ENCODE data around the gene CNIH2.
"Not testable (repeated sequence)": the region's sequence is repeated elsewhere in the genome, so short reads cannot be mapped to it uniquely, and the experiment has no call there.

The CNIH2 gene

DNA sequence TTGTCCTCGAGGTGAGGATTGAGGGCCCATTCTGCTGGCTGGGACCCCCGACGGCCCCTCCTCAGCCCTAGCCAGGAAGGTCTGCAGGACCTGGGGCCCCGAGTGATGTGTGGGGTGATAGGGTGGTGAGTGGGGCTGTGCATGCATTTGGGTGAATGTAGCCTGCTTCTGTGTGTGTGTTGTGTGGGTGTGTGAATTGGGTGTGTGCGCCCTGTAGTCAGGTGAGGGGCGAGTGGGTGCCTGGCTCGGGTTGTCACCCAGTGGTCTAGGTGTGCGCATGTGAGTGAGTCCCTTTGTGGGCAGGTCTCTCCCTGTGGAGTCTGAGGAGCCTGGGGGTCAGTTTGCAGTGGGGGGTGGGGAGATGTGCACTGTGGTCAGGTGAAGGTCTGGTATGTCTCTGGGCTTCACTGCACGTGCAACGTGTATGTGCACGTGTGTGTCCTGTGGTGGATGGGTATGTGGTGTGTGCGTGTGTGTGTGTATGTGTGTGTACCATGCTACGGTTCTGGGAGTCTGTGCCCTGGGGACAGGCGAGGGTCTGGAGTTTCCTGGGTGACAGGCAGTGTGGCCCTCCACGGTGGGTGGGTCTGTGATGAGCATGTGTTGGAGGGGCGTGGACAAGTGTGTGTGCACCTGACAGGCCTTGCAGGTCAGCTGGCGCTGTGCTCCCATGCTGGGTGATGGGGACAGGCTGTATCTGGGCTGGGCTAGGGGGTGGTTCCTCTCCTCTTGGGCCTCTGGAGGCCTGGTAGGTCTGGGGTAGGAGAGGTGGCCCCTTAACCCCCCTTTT, 14.8 kb downstream of the CNIH2 start:
- no peak for DNase-seq

DNA sequence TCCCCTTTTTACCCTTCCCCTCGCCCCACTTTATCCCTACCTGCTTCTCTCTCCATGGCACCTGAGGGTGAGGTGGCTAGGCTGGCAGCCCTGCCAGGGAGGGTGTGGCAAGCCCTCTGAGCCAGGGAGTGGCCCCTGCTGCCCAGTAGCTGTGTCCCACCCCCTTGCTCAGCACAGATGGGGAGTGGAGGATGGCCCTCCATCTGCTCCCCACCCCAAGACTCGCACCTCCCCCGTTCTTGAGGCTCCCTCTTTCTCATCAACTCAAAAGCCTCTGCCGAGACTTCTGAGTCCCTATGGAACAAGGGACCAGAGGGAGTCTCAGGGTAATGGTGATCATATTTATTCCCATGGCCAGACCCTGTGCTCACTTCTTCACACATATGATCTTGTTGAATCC, 15.4 kb downstream of the CNIH2 start:
- DNase-seq = no peak

DNA sequence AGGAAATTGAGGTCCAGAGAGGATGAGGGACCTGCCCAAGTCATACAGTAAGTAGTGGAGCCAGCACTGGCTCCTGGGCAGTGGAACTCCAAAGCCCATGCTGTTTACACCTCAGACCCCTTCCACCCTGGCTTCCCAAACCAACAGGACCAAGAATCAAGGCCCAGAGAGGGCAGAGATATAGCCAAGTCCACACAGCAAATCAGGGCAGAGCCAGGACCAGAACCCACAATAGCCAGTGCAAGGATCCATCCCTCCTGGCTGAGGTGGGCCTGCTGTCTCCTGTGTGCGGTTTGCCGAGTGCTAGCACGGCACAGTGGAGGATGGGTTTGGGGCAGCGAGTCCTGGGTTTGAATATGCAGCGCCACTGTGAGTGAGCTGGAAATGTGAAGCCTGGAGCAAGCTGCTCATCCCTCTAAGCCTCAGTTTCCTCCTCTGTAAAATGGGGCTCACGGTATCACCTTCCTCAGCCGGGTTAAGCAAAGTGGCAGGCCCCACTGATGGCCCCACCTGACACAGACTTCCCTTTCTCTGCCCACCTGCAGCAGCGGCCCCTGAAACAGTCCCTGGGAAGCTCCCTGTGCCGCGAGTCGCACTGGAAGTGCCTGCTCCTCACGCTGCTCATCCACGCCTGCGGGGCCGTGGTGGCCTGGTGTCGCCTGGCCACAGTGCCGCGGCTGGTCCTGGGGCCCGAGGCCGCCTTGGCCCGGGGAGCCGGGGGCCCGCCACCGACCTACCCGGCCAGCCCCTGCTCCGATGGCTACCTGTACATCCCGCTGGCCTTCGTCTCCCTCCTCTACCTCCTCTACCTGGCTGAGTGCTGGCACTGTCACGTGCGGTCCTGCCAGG, 16.0 kb downstream of the CNIH2 start:
- DNase-seq = no peak

DNA sequence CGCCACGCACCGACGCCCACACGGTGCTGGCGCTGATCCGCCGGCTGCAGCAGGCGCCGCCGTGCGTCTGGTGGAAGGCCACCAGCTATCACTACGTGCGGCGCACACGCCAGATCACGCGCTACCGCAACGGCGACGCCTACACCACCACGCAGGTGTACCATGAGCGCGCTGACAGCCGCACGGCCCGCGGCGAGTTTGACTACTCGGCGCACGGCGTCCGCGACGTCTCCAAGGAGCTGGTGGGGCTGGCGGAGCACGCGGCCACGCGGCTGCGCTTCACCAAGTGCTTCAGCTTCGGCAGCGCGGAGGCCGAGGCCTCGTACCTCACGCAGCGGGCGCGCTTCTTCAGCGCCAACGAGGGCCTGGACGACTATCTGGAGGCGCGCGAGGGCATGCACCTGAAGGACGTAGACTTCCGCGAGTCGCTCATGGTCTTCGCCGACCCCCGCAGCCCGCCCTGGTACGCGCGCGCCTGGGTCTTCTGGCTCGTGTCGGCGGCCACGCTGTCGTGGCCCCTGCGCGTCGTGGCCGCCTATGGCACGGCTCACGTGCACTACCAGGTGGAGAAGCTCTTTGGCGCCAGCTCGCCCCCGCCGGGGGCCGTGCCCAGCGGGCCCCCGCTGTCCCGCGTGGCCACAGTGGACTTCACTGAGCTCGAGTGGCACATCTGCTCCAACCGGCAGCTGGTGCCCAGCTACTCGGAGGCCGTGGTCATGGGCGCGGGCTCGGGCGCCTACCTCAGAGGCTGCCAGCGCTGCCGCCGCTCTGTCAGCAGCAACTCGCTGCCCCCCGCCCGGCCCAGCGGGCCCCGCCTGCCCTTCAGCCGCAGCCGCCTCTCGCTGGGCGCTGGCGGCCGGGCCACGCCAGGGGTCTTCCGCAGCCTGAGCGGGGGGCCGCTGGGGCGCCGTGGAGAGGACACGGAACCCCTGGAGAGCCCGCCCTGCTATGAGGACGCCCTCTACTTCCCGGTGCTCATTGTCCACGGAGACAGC, 16.9 kb downstream of the CNIH2 start:
- no peak for DNase-seq

DNA sequence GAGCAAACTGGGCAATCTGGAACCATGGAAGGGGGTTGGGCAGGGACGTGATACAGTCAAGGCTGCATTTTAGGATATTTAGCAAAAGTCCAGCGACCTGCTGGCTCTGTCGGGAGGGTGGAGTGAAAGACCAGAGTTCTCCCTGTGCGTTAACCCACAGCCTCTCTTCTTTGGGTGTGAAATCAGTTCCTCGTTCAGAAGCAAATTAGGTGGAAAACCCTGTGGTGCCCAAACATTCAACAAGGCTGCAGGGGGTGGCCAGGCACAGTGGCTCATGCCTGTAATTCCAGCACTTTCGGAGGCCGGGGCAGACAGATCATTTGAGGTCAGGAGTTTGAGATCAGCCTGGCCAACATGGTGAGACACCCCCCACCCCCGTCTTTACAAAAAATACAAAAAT, 19.6 kb downstream of the CNIH2 start:
- no peak for DNase-seq

DNA sequence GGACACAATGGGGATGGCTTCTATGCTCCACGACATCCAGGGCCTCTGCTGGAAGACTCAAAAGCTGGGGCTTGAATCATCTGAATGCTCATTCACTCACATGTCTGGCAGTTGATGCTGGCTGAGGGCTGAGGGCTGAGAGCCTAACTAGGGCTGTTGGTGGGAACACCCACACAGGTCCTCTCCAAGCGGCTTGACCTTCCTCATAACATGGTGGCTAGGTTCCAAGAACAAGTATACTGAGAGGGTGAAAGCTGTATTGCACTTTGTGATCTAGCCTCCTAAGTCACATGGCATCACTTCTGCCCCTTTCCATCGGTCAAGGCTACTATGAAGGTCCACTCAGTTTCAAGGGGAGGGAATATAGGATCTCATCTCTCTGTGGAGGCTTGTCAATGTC, 21.2 kb downstream of the CNIH2 start:
- DNase-seq = no peak

DNA sequence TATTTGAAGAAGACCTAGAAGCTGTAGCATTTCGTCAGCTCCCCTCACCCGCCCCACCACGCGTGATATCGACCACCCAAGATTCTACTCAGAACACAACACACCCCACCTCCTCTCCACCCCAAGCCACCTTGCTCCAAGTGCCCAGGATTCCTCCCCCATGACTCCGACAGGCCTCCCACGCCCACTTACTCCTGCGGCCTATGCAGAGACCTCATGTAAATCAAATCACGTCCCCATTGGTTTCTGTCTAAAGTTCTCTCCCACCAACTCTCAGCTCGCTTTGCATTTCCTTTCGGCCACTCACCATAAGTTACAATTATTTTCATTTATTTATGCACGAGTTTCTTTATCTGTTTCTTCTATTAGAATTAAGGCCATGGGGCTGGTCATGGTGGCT, 24.7 kb downstream of the CNIH2 start:
- no peak for DNase-seq

DNA sequence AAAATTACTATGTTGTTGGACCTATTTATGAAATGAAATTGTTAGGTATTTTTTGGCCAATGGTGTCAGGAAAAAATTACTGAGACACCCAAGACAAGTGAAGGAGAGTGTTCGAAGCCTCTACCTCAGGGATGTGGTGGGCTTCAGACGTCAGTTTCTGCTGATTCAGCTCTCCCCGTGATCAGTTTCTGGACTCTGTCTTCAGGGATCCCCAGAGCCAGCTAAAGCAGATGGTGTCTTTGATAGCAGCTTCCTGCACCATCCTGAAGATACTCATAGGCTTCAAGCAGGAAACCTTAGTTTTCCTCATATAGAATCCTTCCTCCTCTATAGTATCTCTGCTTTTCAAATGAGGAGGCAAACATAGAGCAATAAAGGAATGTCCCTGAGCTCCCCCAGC, 31.5 kb downstream of the CNIH2 start:
- no peak for DNase-seq

DNA sequence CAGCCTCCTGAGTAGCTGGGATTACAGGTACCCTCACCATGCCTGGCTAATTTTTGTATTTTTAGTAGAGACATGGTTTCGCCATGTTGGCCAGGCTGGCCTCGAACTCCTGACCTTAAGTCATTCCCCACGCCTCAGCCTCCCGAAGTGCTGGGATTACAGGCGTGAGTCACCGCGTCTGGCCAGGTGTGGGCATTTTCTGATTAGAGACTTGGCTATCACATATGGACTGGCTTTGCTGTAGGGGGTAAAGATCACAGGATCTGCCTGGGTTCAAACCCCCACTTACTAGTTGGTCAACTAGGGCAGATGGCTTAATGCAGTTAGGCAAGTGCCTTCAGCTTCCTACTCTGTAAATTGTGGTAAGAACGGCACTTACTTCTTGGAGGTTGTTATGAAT, 32.3 kb downstream of the CNIH2 start:
- no peak for DNase-seq

DNA sequence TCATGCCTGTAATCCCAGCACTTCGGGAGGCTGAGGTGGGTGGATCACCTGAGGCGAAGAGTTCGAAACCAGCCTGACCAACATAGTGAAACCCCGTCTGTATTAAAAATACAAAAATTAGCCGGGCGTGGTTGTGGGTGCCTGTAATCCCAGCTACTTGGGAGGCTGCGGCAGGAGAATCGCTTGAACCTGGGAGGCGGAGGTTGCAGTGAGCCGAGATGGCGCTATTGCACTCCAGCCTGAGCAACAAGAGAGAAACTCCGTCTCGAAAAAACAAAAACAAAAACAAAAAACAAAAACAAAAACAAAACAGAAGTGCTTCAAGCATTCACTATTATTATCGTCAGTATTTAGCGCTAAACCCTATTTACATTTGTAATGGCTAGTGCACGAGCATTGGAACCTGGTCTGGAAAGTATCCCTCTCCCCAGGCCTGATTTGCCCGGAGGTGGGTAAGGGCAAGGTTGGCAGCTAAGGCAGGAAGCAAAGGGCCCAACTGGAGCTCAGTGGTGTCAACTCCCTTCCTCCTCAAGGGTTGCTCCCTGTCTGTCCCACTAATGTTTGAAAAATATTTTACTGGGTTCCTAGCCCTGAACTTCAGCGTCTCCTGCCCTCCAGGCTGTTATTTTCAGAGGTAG, 32.9 kb downstream of the CNIH2 start:
- DNase-seq = not testable (repeated sequence)

DNA sequence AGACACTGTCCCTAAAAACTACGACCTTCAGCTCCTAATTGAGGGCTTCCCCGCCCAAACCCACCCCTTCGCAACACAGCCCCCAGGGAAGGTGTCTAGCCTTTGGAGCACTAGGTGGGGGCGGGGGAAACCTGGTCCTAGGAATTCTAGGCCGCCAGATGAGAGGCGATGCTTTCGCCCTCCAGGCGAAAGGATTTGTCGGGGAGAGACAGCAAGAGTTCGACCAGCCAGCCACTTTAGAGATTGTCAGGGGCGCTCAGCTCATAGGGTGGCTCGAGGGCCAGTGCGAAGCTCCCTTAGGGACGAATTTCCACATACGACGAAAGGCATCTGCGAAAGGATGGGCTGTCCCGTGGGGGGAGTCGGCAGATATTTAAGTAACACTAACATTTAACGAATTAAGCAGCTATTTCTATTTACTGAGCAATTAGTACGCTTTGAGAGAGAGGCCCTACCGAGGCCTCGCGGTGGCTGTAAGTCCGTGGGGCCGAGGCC, 33.5 kb downstream of the CNIH2 start:
- no peak for DNase-seq

DNA sequence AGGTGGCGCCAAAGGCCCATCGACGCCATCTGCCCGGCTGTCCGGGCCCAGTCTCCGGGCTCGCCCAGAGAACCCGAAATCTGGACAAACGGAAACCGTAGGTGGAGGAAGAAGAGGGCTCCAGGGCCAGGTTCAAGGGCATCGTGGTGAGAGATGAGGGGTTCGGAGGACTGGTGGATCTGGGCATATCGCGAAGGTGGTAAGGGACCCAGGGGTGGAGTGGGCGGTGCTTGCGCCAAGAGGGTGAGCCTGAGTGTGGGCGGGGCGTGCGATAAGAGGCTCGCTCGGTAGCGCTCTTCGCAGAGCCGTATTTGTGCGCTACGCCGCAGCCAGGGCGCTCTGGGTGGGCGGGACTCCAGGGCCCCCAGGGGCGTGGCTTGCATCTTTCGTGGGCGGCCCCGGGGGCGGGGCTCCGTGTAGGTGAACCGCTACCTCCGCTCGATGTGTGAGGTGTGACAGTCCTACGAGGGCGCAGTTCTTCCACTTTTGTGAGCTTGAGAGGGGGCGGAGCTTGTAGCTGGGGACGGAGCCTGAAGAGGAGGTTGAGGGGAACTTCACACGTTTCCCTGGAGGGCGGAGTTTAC, 34.1 kb downstream of the CNIH2 start:
- DNase-seq = peak; percentile 94

DNA sequence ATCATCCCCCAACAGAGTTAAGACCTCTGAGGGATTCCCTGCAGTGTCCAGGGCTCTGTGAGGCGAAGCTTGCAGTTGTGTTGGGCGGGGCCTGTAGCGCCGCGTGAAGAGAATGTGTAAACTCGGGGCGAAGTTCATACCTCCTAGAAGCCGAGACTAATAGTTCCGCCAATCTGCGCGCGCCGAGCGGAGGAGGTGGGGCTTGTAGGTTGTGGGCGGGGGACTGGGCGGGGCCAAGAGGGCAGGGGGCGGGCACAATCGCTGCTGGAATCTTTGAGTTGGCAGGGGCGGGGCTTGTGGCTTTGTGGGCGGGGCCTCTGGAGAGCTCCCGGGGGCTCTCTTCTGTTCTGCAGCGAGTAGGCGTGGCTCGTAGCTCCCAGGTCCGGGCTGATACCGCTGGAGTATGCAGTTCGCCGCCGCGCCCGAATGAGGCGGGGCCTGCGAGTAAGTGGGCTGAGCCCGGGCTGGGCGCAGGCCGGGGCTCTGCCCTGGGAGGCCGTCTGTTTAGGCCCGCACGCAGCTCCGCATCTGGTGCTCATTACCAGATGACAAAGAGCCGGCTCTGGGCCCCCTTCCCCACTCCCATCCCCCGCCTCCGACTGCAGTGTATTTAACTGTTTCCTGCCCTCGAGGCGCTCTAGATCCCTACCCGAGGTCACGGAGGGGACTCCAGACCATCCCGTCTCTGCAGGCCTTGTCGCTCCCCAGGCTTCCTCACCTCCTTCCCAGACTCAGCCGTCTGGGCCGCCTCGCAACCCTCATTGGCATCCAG, 34.8 kb downstream of the CNIH2 start:
- peak; percentile 99 for DNase-seq

DNA sequence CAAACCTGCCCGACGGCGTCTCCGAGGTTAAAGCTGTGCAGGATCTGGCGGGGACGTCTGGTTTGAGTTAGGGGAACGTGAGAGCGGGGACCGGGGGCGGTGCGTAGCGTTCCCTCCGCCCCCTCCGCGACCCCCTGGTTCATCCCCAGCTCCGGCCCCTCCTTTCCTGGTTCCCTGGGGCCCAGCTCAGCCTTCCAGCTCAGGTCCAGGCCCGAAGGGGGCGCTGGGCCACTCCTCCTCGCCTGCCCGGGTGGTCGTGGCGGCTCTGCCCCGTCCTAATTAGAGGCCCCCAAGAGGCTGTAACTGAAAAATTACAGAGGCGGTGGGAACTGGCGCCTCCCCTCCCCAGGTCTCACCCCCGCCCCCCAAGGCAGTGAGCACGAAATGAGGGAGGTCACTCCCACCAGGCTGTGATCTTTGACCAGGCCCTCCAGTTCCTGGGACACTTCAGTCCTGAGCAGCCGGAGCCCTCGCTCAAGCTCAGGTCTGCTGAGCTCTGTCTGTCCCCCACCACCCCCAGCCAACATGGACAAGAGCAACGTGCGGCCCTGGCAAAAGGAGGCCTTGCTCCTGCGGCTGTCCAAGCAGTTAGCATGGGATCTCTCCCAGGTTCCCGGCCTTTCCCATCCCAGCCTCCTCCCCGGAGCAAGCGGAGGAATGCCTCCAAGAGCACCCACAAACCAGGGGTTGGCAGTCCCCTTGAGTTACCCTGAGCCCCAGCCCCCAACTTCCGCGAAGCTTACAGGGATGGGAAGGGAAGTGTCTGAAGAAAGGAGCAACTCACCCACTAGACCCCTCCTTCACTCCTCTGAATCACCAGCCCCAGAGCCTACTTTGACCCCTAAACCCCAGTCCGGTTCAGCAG, 35.6 kb downstream of the CNIH2 start:
- peak; percentile 90 for DNase-seq

DNA sequence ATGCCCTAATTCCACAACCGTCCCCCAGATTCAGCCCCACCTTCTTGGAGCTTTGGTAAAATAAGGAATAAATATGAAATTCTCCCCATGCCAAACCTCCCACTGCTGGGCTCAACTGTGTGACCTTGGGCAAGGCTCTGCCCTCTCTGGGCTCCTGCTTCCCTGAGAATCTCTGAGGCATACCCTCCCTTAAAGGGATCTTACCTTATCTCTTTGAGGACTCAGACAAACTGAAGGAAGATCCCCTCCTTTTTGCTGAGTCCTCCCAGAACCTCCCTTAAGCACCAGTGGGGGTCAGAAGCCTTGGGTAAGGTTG, 36.2 kb downstream of the CNIH2 start:
- no peak for DNase-seq

DNA sequence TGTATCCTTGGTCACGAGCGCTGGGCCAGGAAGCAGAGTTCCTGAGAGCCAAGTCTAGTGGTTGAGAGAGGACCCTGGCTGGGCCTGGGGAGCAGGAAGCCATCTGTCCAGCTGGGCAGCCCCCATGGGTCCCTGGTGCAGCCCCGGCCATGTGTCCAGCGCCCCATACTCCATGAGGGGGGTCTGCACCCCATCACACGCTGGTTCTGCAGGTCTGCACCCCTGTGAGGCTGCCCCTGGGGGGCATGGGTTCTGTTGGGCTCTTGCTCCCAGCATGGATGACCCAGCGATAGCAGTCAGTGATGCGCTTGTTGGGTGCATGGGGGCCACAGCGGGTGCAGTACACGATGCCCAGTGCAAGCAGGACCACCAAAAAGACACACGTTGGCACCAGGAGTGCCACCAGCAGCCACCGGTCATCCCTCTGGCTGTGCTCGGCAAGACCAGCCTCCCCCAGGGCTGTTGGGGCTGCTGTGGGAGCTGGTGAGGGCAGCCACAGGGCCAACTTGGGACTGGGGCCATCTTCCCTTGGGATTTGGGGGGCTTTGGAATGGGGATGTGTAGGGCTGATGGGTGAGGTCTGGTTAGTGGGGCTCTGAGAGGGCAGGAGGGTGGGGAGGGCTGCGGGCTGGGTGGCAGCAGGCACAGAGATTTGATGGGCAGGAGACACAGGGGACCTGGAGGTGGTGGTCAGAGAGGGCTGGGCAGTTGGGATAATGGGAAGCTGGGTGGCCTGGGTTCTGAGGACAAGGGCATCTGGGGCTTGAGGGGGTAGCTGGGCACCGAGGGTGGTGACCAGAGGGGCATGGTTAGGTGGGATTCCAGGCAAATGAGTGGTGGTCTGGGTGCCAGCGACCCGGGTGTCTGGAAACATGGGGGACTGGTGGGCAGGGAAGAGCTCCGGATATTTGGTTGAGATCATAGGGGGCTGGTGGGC, 36.9 kb downstream of the CNIH2 start:
- no peak for DNase-seq

DNA sequence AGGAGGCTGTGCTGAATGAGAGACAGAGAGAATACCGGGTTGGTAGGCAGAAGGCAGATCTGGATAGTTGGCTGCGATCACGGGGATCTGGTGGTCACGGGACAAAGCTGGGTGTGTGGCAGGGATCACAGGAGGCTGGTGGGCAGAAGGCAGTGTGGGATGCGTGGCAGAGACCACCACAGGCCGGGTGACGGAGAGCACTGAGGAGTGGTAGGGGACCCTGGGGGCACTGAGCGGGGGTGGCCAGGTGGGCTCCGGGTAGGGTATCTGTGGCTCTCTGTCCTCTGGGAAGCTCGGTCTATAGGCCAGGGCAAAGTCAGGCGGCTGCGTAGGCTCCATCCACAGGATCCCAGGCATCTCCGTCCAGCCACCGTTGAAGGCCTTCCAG, 37.5 kb downstream of the CNIH2 start:
- no peak for DNase-seq

DNA sequence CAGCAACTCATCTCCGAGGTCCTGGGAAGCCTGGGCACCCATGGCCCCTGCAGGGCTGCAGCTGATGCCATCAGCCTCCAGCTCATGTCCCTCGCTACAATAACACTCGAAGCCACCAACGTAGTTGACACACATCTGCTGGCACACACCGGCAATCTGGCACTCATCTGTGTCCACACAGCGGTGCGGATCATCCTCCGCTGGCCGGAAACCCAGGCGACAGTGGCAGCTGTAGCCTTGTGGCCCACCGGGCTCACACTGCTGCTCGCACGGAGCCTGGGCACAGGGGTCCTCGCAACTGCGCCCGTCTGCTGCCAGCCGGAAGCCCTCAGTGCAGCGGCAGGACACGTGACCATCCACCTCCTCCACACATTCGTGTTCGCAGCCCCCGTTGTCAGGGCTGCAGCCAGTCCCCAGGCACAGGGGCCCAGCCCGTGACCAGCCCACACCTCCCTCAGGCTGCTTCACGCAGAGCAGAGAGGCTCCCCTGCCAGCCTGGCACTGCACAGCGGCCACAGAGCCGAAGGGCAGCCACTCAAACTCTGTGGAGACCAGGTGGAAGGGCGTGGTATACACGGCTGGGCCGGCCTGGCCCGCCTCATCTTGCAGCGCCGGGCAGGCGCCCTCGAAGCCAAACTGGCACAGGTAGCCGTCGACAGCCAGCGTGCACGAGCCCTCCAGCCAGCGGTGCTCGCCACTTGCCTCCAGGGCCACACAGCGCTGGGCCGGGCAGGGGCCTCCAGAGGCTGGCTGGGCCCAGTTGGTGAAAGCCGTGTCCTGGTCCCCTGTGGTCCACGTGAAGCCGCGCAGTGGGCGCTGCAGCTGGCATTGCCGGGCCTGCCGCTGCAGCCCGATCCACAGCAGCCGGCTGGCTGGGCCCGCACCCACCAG, 38.2 kb downstream of the CNIH2 start:
- no peak for DNase-seq
